ENCODE measurements around the gene CEL.
"Not testable (repeated sequence)": the region's sequence is repeated elsewhere in the genome, so short reads cannot be mapped to it uniquely, and the experiment has no call there.

CEL gene

GRCh38 chr9:133065070-133065388, 3.2 kb downstream of the CEL start:
- DNase-seq, result no peak

GRCh38 chr9:133066181-133066983, 4.6 kb downstream of the CEL start:
- no peak for DNase-seq

- no peak for DNase-seq
Observed at GRCh38 chr9:133067006-133067405, 5.2 kb downstream of the CEL start.

- no peak for DNase-seq
Observed at GRCh38 chr9:133067813-133068212, 6.0 kb downstream of the CEL start.

GRCh38 chr9:133068431-133068830, 6.7 kb downstream of the CEL start:
- not testable (repeated sequence) for DNase-seq

GRCh38 chr9:133070500-133070961, 8.8 kb downstream of the CEL start:
- not testable (repeated sequence) for DNase-seq

- not testable (repeated sequence) for DNase-seq
Observed at GRCh38 chr9:133070985-133071384, 9.2 kb downstream of the CEL start.

GRCh38 chr9:133071484-133072150, 9.8 kb downstream of the CEL start:
- no peak for DNase-seq

GRCh38 chr9:133072210-133072609, 10.4 kb downstream of the CEL start:
- not testable (repeated sequence) for DNase-seq

- DNase-seq, result no peak
Observed at GRCh38 chr9:133073086-133074014, 11.6 kb downstream of the CEL start.

GRCh38 chr9:133074111-133074651, 12.4 kb downstream of the CEL start:
- no peak for DNase-seq

- DNase-seq, result no peak
Observed at GRCh38 chr9:133075925-133076630, 14.3 kb downstream of the CEL start.

GRCh38 chr9:133076691-133077090, 14.9 kb downstream of the CEL start:
- DNase-seq, result no peak

GRCh38 chr9:133078486-133078885, 16.7 kb downstream of the CEL start:
- no peak for DNase-seq

- no peak for DNase-seq
Observed at GRCh38 chr9:133080161-133080560, 18.4 kb downstream of the CEL start.

GRCh38 chr9:133080786-133081779, 19.3 kb downstream of the CEL start:
- not testable (repeated sequence) for DNase-seq

- DNase-seq, result not testable (repeated sequence)
Observed at GRCh38 chr9:133081957-133082644, 20.3 kb downstream of the CEL start.

- not testable (repeated sequence) for DNase-seq
Observed at GRCh38 chr9:133083688-133084087, 21.9 kb downstream of the CEL start.

- DNase-seq, result not testable (repeated sequence)
Observed at GRCh38 chr9:133086212-133086860, 24.6 kb downstream of the CEL start.
